ENCODE results near the gene PIGR. TPM values are rescaled to one million over a fixed set of nuclear protein-coding genes. Genes with fewer than 3 reads are reported as not detected.

The PIGR gene
- total and polyA plus RNA-seq, 9 of the 15 experiments (the other 6 are each of a cell fraction or from before 2014, with no cell fraction given) = 0.01 to 1.5 (median 0.03) TPM; not detected in 4

DNA sequence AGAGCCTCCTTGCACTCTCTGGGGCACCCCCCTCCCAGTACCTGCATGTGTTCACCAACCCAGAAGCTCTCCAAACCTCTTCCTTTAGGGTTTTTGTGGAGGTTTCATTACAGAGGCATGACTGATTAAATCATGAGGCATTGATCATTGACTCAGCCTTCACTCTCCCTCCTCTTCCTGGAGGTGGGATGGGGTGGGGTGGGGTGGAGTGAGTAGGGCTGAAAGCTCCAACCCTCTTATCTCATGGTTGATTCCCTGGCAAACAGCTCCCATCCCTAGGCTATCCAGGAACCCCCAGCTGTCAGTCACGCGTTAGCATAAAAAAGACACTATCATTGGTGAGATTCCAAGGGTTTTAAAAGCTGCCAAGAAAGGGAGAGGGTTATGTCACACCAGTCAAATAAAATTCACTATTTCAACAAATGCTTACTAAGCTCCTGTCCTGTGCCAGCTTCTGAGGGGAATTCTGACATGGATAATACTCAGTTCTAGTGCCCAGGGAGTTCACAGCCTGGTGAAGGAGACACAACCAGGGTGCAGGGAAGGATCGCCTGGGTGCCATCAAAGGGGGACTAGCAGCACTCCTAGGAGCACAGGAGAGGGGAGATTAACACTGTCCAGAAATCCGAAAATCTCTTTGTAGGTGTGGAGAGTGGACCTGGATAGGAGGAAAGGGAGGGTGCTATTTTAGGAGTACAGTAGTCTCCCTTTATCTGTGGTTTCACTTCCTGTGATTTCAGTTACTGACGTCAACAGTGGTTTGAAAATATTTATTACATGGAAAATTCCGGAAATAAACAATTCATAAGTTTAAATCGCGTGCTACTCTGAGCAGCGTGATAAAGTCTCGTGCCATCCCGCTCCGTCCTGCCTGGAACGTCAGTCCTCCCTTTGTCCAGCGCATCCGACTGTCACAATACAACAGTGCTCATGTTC is 55.9 kb downstream of the PIGR start (continued):
- TF ChIP-seq MAZ (CRISPR knock-in tag; conservative IDR thresholded peaks at IDR 0.05 in 1 of 2, IDR thresholded peaks at IDR 0.05 in 1 of 2) (0 out of 4 replicates have a peak, but pooled peaks of 1 of the 2 experiments have one; percentile 22), XRCC5 (IDR thresholded peaks at IDR 0.05; ENCODE audit: low read depth, low read length) (no peak), JUND (IDR thresholded peaks at IDR 0.05; ENCODE audit: borderline replicate concordance, low read depth, low read length) (peak; percentile 24; the same call in 1 of the 2 replicates), JUND (tag; IDR thresholded peaks at IDR 0.05; ENCODE audit: borderline replicate concordance, low read depth, low read length) (peak; percentile 38; the same call in 1 of the 3 replicates), RBM15 (IDR thresholded peaks at IDR 0.05; ENCODE audit: insufficient read depth, low read length) (no peak), ZNF584 (CRISPR knock-in tag; IDR thresholded peaks at IDR 0.05; ENCODE audit: low read depth) (peak; percentile 74; the same call in 1 of the 2 replicates), ZNF143 (CRISPR knock-in tag; IDR thresholded peaks at IDR 0.05) (no peak), MED1 (CRISPR knock-in tag; IDR thresholded peaks at IDR 0.05; ENCODE audit: borderline replicate concordance) (no peak), SOX6 (IDR thresholded peaks at IDR 0.05) (peak; percentile 63), YY1 (IDR thresholded peaks at IDR 0.05; ENCODE audit: borderline replicate concordance in 1 of 3, control insufficient read depth in 1 of 3, extremely low read depth in 1 of 3, insufficient read depth in 3 of 3, insufficient read length in 1 of 3, insufficient replicate concordance in 2 of 3, low read depth in 1 of 3, low read length in 2 of 3) (no peak), ZKSCAN8 (CRISPR knock-in tag; IDR thresholded peaks at IDR 0.05) (peak; percentile 57; the same call in 1 of the 2 replicates), PHB2 (IDR thresholded peaks at IDR 0.05; ENCODE audit: low read depth) (no peak), HSF4 (CRISPR knock-in tag; IDR thresholded peaks at IDR 0.05; ENCODE audit: borderline replicate concordance) (no peak), CREM (IDR thresholded peaks at IDR 0.05; ENCODE audit: low read depth) (peak; percentile 80), MBD2 (IDR thresholded peaks at IDR 0.05; ENCODE audit: borderline replicate concordance, low read depth) (no peak), CHD2 (IDR thresholded peaks at IDR 0.05; ENCODE audit: low read depth, low read length) (no peak), ZNF589 (CRISPR knock-in tag; IDR thresholded peaks at IDR 0.05; ENCODE audit: low read depth) (peak; percentile 41; the same call in 1 of the 2 replicates), XRCC3 (IDR thresholded peaks at IDR 0.05) (no peak)
- TF ChIP-seq, protein P1, sequence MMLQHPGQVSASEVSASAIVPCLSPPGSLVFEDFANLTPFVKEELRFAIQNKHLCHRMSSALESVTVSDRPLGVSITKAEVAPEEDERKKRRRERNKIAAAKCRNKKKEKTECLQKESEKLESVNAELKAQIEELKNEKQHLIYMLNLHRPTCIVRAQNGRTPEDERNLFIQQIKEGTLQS (IDR thresholded peaks at IDR 0.05) = peak; percentile 18; the same call in 1 of the 2 replicates
- TF ChIP-seq, protein P1 (CRISPR knock-in tag; conservative IDR thresholded peaks at IDR 0.05) = no peak
- TF ChIP-seq, protein P2, sequence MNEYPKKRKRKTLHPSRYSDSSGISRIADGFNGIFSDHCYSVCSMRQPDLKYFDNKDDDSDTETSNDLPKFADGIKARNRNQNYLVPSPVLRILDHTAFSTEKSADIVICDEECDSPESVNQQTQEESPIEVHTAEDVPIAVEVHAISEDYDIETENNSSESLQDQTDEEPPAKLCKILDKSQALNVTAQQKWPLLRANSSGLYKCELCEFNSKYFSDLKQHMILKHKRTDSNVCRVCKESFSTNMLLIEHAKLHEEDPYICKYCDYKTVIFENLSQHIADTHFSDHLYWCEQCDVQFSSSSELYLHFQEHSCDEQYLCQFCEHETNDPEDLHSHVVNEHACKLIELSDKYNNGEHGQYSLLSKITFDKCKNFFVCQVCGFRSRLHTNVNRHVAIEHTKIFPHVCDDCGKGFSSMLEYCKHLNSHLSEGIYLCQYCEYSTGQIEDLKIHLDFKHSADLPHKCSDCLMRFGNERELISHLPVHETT (CRISPR knock-in tag; conservative IDR thresholded peaks at IDR 0.05 in 1 of 2, IDR thresholded peaks at IDR 0.05 in 1 of 2) = no peak
- TF ChIP-seq, protein P3, sequence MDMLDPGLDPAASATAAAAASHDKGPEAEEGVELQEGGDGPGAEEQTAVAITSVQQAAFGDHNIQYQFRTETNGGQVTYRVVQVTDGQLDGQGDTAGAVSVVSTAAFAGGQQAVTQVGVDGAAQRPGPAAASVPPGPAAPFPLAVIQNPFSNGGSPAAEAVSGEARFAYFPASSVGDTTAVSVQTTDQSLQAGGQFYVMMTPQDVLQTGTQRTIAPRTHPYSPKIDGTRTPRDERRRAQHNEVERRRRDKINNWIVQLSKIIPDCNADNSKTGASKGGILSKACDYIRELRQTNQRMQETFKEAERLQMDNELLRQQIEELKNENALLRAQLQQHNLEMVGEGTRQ (CRISPR knock-in tag; IDR thresholded peaks at IDR 0.05) = no peak
